ENCODE measurements around the gene GNA14.

Gene GNA14

GRCh38 chr9:77463151-77463550 lies 185.0 kb downstream of the GNA14 start:
- DNase-seq (ENCODE audit: extremely low read depth, low read depth): no peak
- no peak overlapping the region for H3K4me3 ChIP-seq (replicated peaks; ENCODE audit: low read depth, low read length)
- TF ChIP-seq CTCF (IDR thresholded peaks at IDR 0.05; ENCODE audit: low read depth, low read length, missing control alignments): no peak

- TF ChIP-seq CTCF (IDR thresholded peaks at IDR 0.05; ENCODE audit: low read depth, low read length, missing control alignments): no peak
- H3K4me3 ChIP-seq (replicated peaks; ENCODE audit: low read depth, low read length): no peak overlapping the region
- no peak for DNase-seq (ENCODE audit: extremely low read depth, low read depth)
Measured at GRCh38 chr9:77462066-77462465, 186.1 kb downstream of the GNA14 start.

GRCh38 chr9:77460938-77461337 lies 187.2 kb downstream of the GNA14 start:
- DNase-seq (ENCODE audit: extremely low read depth, low read depth): no peak
- no peak overlapping the region for H3K4me3 ChIP-seq (replicated peaks; ENCODE audit: low read depth, low read length)
- no peak for TF ChIP-seq CTCF (IDR thresholded peaks at IDR 0.05; ENCODE audit: low read depth, low read length, missing control alignments)

- DNase-seq (ENCODE audit: extremely low read depth, low read depth): peak; percentile 80
- TF ChIP-seq CTCF (IDR thresholded peaks at IDR 0.05; ENCODE audit: low read depth, low read length, missing control alignments): peak; percentile 90
- no peak overlapping the region for H3K4me3 ChIP-seq (replicated peaks; ENCODE audit: low read depth, low read length)
Measured at GRCh38 chr9:77457916-77458592, 190.1 kb downstream of the GNA14 start.

GRCh38 chr9:77456829-77457437 lies 191.2 kb downstream of the GNA14 start:
- H3K4me3 ChIP-seq (replicated peaks; ENCODE audit: low read depth, low read length): no peak overlapping the region
- peak; percentile 89 for TF ChIP-seq CTCF (IDR thresholded peaks at IDR 0.05; ENCODE audit: low read depth, low read length, missing control alignments)
- peak; percentile 80 for DNase-seq (ENCODE audit: extremely low read depth, low read depth)

GRCh38 chr9:77455312-77455927 lies 192.7 kb downstream of the GNA14 start:
- H3K4me3 ChIP-seq (replicated peaks; ENCODE audit: low read depth, low read length): no peak overlapping the region
- peak; percentile 39 for TF ChIP-seq CTCF (IDR thresholded peaks at IDR 0.05; ENCODE audit: low read depth, low read length, missing control alignments)
- DNase-seq (ENCODE audit: extremely low read depth, low read depth): no peak
